Astrocyte (in vitro differentiated cells and primary cell): ENCODE data around the gene LCLAT1. TPM values are rescaled to one million over a fixed set of nuclear protein-coding genes. Genes with fewer than 3 reads are reported as not detected.

Experiments
- DNase-seq: peaks from one replicate; pipeline ENCODE4 v3.0.0-alpha.2; 2010; ENCODE audit warnings: low read depth
- FAIRE-seq: peaks from 2 replicates; lab custom pipeline; 2011; peaks lifted over from hg19 to GRCh38; lab: Jason Lieb, UNC
- H2AFZ ChIP-seq: 2 replicates; pipeline ENCODE4 v1.6.0; 2012; ENCODE audit warnings: low read depth, low read length, inconsistent platforms
- H3K27ac ChIP-seq: 2 replicates; pipeline ENCODE4 v1.5.1; 2011; ENCODE audit warnings: low read depth, low read length, inconsistent platforms
- H3K27me3 ChIP-seq: 2 replicates; pipeline ENCODE4 v1.6.0; 2011; ENCODE audit warnings: low read length, inconsistent platforms; ENCODE audit not compliant: insufficient read depth
- H3K36me3 ChIP-seq: 2 replicates; pipeline ENCODE4 v1.5.1; 2011; ENCODE audit warnings: low read length, inconsistent platforms; ENCODE audit not compliant: insufficient read depth
- H3K4me1 ChIP-seq: 2 replicates; pipeline ENCODE4 v1.5.1; 2011; ENCODE audit warnings: low read length, inconsistent platforms; ENCODE audit not compliant: insufficient read depth
- H3K4me2 ChIP-seq: 2 replicates; pipeline ENCODE4 v1.6.0; 2012; ENCODE audit warnings: low read length, inconsistent platforms
- H3K4me3 ChIP-seq: 2 replicates; pipeline ENCODE4 v1.5.1; 2011; ENCODE audit warnings: low read depth, mild to moderate bottlenecking, low read length, inconsistent platforms; ENCODE audit not compliant: insufficient read depth
- H3K79me2 ChIP-seq: 2 replicates; pipeline ENCODE4 v1.6.0; 2012; ENCODE audit warnings: mild to moderate bottlenecking, low read length, inconsistent platforms; ENCODE audit not compliant: insufficient read depth
- H3K9ac ChIP-seq: 2 replicates; pipeline ENCODE4 v1.6.0; 2012; ENCODE audit warnings: mild to moderate bottlenecking, low read length, inconsistent platforms
- H3K9me3 ChIP-seq: 2 replicates; pipeline ENCODE4 v1.5.1; 2012; ENCODE audit warnings: low read depth, mild to moderate bottlenecking, low read length, inconsistent platforms; ENCODE audit not compliant: insufficient read depth
- H4K20me1 ChIP-seq: 2 replicates; pipeline ENCODE4 v1.6.0; 2012; ENCODE audit warnings: low read length, inconsistent platforms; ENCODE audit not compliant: insufficient read depth
- H3K27ac Mint-ChIP-seq: one replicate; pipeline ENCODE4 v1.8.0; 2021; ENCODE audit warnings: mild to moderate bottlenecking, mixed read lengths; ENCODE audit not compliant: unreplicated experiment
- H3K27me3 Mint-ChIP-seq: one replicate; pipeline ENCODE4 v1.8.0; 2021; ENCODE audit warnings: low read depth, mixed read lengths; ENCODE audit not compliant: unreplicated experiment
- H3K36me3 Mint-ChIP-seq: one replicate; pipeline ENCODE4 v1.8.0; 2021; ENCODE audit warnings: low read depth, mixed read lengths; ENCODE audit not compliant: unreplicated experiment
- H3K4me1 Mint-ChIP-seq: one replicate; pipeline ENCODE4 v1.8.0; 2021; ENCODE audit warnings: low read depth, mixed read lengths; ENCODE audit not compliant: unreplicated experiment
- H3K4me3 Mint-ChIP-seq: one replicate; pipeline ENCODE4 v1.8.0; 2021; ENCODE audit warnings: mild to moderate bottlenecking, moderate library complexity, mixed read lengths; ENCODE audit not compliant: unreplicated experiment
- H3K9me3 Mint-ChIP-seq: one replicate; pipeline ENCODE4 v1.8.0; 2021; ENCODE audit warnings: mild to moderate bottlenecking, mixed read lengths; ENCODE audit not compliant: unreplicated experiment
- CTCF ChIP-seq: IDR thresholded peaks from 2 replicates; pipeline ENCODE4 v1.5.1; 2011; ENCODE audit warnings: low read depth, mild to moderate bottlenecking, inconsistent platforms, low read length, moderate library complexity; ENCODE audit not compliant: insufficient read depth
- EZH2 ChIP-seq: IDR thresholded peaks from 2 replicates; pipeline ENCODE4 v1.6.1; 2012; ENCODE audit warnings: mild to moderate bottlenecking, low read length, inconsistent platforms; ENCODE audit not compliant: insufficient read depth
- total RNA-seq: library from RNA; stranded (reverse); gene quantifications from 2 replicates; pipeline ENCODE4 v1.2.1, GENCODE V29; 2021

LCLAT1 gene
- total RNA-seq, 1 donor from 2014 or later = 17.5 TPM

- Mint-ChIP-seq H3K4me3 (no peak overlapping the region), H3K9me3 (peaks cover 2% of the 10 kb centered on the region), H3K4me1 (peaks cover 12% of the 10 kb centered on the region), H3K36me3 (no peaks in the 10 kb centered on the region), H3K27me3 (peaks cover 3% of the 10 kb centered on the region), H3K27ac (no peak overlapping the region)
- H3K4me2 ChIP-seq = no peak overlapping the region
- H3K79me2 ChIP-seq = no peaks in the 10 kb centered on the region
- no peak overlapping the region for H2AFZ ChIP-seq
- H3K27me3 ChIP-seq = no peaks in the 10 kb centered on the region
- H3K9me3 ChIP-seq = no peaks in the 10 kb centered on the region
- H3K4me3 ChIP-seq = no peak overlapping the region
- H3K36me3 ChIP-seq = no peaks in the 10 kb centered on the region
- TF ChIP-seq EZH2 = no peak
- no peak for TF ChIP-seq CTCF
- no peak overlapping the region for H3K9ac ChIP-seq
- H3K4me1 ChIP-seq = peaks cover 8% of the 10 kb centered on the region
- no peak overlapping the region for H3K27ac ChIP-seq
- no peak for FAIRE-seq
- no peak for DNase-seq
- H4K20me1 ChIP-seq = no peaks in the 10 kb centered on the region
Measured at GRCh38 chr2:30437809-30438548, 9.1 kb upstream of the LCLAT1 start.

- no peak for TF ChIP-seq CTCF
- Histone ChIP-seq H3K4me2 (no peak overlapping the region), H2AFZ (no peak overlapping the region), H3K27ac (no peak overlapping the region), H3K4me1 (no peaks in the 10 kb centered on the region), H3K9ac (no peak overlapping the region), H3K27me3 (no peaks in the 10 kb centered on the region), H4K20me1 (no peaks in the 10 kb centered on the region), H3K9me3 (no peaks in the 10 kb centered on the region), H3K4me3 (no peak overlapping the region), H3K79me2 (no peaks in the 10 kb centered on the region), H3K36me3 (no peaks in the 10 kb centered on the region)
- H3K4me3 Mint-ChIP-seq = no peak overlapping the region
- H3K27me3 Mint-ChIP-seq = peaks cover 3% of the 10 kb centered on the region
- DNase-seq = no peak
- H3K27ac Mint-ChIP-seq = no peak overlapping the region
- H3K9me3 Mint-ChIP-seq = peaks cover 2% of the 10 kb centered on the region
- H3K4me1 Mint-ChIP-seq = peaks cover 3% of the 10 kb centered on the region
- H3K36me3 Mint-ChIP-seq = no peaks in the 10 kb centered on the region
- FAIRE-seq = no peak
Measured at GRCh38 chr2:30439296-30439695, 7.8 kb upstream of the LCLAT1 start.

- no peak for DNase-seq
- H4K20me1 ChIP-seq = no peaks in the 10 kb centered on the region
- no peaks in the 10 kb centered on the region for H3K27me3 ChIP-seq
- no peak overlapping the region for H3K4me3 ChIP-seq
- Mint-ChIP-seq H3K4me1 (peaks cover 2% of the 10 kb centered on the region), H3K27ac (no peak overlapping the region), H3K36me3 (no peaks in the 10 kb centered on the region), H3K27me3 (peaks cover 3% of the 10 kb centered on the region), H3K9me3 (peaks cover 2% of the 10 kb centered on the region), H3K4me3 (no peak overlapping the region)
- TF ChIP-seq CTCF (no peak), EZH2 (no peak)
- H3K4me1 ChIP-seq = no peaks in the 10 kb centered on the region
- H3K9ac ChIP-seq = no peak overlapping the region
- no peaks in the 10 kb centered on the region for H3K9me3 ChIP-seq
- H3K27ac ChIP-seq = no peak overlapping the region
- FAIRE-seq = no peak
- no peak overlapping the region for H2AFZ ChIP-seq
- H3K36me3 ChIP-seq = no peaks in the 10 kb centered on the region
- H3K4me2 ChIP-seq = no peak overlapping the region
- no peaks in the 10 kb centered on the region for H3K79me2 ChIP-seq
Measured at GRCh38 chr2:30439879-30440278, 7.2 kb upstream of the LCLAT1 start.
